Activated T-cell treated with anti-CD3 and anti-CD28 coated beads for 4 hours (primary cell): Measurements from ENCODE around the gene PPP2R2C.

Experiments
- DNase-seq: peaks from one replicate; pipeline ENCODE4 v3.0.0-alpha.2; 2020

Gene PPP2R2C

GRCh38 chr4:6472387-6473263 lies at the start of gene PPP2R2C:
TSS of gene PPP2R2C (minus strand) at chr4:6472614. CDS start at chr4:6472229, 385 bp downstream.
- DNase-seq: no peak

- DNase-seq: no peak
Observed at GRCh38 chr4:6520978-6521377, 48.6 kb upstream of the PPP2R2C start.

- DNase-seq: no peak
Observed at GRCh38 chr4:6520051-6520636, 47.7 kb upstream of the PPP2R2C start.

GRCh38 chr4:6517171-6517570 lies 44.8 kb upstream of the PPP2R2C start:
- DNase-seq: no peak

- DNase-seq: no peak
Observed at GRCh38 chr4:6516762-6517161, 44.3 kb upstream of the PPP2R2C start.

- no peak for DNase-seq
Observed at GRCh38 chr4:6516281-6516680, 43.9 kb upstream of the PPP2R2C start.

GRCh38 chr4:6513678-6514077 lies 41.3 kb upstream of the PPP2R2C start:
- no peak for DNase-seq

- no peak for DNase-seq
Observed at GRCh38 chr4:6509587-6509986, 37.2 kb upstream of the PPP2R2C start.

- DNase-seq: no peak
Observed at GRCh38 chr4:6507345-6507744, 34.9 kb upstream of the PPP2R2C start.

- DNase-seq: no peak
Observed at GRCh38 chr4:6506616-6507140, 34.3 kb upstream of the PPP2R2C start.

GRCh38 chr4:6504900-6505496 lies 32.6 kb upstream of the PPP2R2C start:
- DNase-seq: no peak

GRCh38 chr4:6502747-6503465 lies 30.5 kb upstream of the PPP2R2C start:
- no peak for DNase-seq

- DNase-seq: no peak
Observed at GRCh38 chr4:6502147-6502546, 29.7 kb upstream of the PPP2R2C start.

GRCh38 chr4:6501171-6501570 lies 28.8 kb upstream of the PPP2R2C start:
- no peak for DNase-seq

GRCh38 chr4:6500481-6501140 lies 28.2 kb upstream of the PPP2R2C start:
- no peak for DNase-seq

GRCh38 chr4:6499238-6499600 lies 26.8 kb upstream of the PPP2R2C start:
- no peak for DNase-seq

GRCh38 chr4:6498511-6499237 lies 26.3 kb upstream of the PPP2R2C start:
- no peak for DNase-seq

- DNase-seq: no peak
Observed at GRCh38 chr4:6497796-6498195, 25.4 kb upstream of the PPP2R2C start.

- no peak for DNase-seq
Observed at GRCh38 chr4:6495736-6496135, 23.3 kb upstream of the PPP2R2C start.

GRCh38 chr4:6495296-6495590 lies 22.8 kb upstream of the PPP2R2C start:
- DNase-seq: no peak

- no peak for DNase-seq
Observed at GRCh38 chr4:6494431-6495295, 22.2 kb upstream of the PPP2R2C start.
